HG03558 (cell line): Measurements from ENCODE around the gene SIX4.

Source experiments
- ATAC-seq: cut with Tn5 transposase; IDR thresholded peaks from one replicate; pipeline ENCODE4 v1.9.1; 2021; ENCODE audit warnings: moderate number of reproducible peaks; ENCODE audit not compliant: unreplicated experiment; ENCODE audit errors: extremely low read depth

The SIX4 gene

GRCh38 chr14:60665177-60665550 is 59.0 kb downstream of the SIX4 start:
- no peak for ATAC-seq

- no peak for ATAC-seq
These were observed 61.2 kb downstream of the SIX4 start for GRCh38 chr14:60662982-60663381.

- ATAC-seq, result no peak
These were observed 62.4 kb downstream of the SIX4 start for GRCh38 chr14:60661721-60662120.
